GM18498 (cell line): Measurements from ENCODE around the gene SCYL2.
"Not testable (repeated sequence)": the region's sequence is repeated elsewhere in the genome, so short reads cannot be mapped to it uniquely, and the experiment has no call there.

Experiments used
- ATAC-seq: cut with Tn5 transposase; IDR thresholded peaks from one replicate; pipeline ENCODE4 v1.9.1; 2021; ENCODE audit warnings: mild to moderate bottlenecking, moderate library complexity; ENCODE audit not compliant: unreplicated experiment

Gene SCYL2

GRCh38 chr12:100265107-100265506 lies 1.9 kb upstream of the SCYL2 start:
- not testable (repeated sequence) for ATAC-seq

- ATAC-seq: no peak
These were observed 1.0 kb upstream of the SCYL2 start for GRCh38 chr12:100265732-100266584.

DNA sequence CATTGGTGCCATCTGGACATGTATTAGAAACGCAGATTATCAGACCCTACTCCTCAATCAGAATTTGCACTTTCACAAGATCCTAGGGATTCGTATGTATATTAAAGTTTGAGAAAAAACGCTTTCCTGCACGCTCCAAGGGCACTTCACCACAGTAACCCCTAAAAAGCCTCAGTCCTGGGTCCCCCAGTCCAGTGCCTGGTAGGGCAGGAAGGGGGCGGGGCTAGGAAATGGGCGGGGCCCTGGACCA lies 467 bp upstream of the SCYL2 start:
- ATAC-seq: peak; percentile 85

GRCh38 chr12:100267603-100268281 lies 765 bp downstream of the SCYL2 start:
- peak; percentile 17 for ATAC-seq

GRCh38 chr12:100268835-100269564 lies 2.0 kb downstream of the SCYL2 start:
- no peak for ATAC-seq

DNA sequence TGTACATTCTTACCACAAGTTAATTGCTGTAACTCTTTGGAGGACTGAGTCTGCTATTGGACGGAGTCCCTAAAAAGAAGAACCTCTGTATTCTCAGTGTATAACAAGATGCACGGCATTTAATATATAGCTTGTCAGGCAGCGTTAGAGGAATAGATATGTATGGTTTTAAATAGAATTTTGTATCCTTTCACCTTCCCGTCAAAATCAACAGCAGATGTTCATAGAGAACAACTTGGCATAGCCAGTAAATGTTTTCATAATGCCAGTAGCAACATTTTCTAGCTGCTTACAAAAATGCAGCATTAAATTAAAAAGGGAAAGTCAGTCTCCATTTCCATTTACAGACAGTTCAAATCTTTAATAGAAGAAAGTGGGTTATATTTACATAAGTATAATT lies 6.8 kb downstream of the SCYL2 start:
- ATAC-seq: no peak

DNA sequence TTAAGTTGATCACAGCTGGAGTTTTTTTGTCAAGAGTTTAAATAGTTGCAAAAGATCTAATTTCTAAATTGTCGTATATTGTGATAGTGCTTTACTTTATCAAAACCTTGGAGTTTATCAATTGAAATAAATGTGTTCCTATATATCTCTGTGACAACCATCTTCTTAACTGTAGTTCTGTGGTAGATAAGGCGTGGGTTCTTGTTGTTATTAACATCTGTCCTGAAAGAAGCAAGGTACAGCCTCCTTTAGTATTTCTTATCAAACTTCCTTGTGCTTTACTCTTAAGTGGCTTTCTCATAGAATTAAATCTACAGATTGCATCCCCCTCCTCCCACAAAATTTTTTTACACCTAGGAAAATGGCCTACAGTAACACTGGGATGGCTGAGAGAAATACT lies 7.3 kb downstream of the SCYL2 start:
- ATAC-seq: no peak

- ATAC-seq: no peak
These were observed 12.2 kb downstream of the SCYL2 start for GRCh38 chr12:100279159-100279558.

GRCh38 chr12:100279607-100280244 lies 12.7 kb downstream of the SCYL2 start:
- no peak for ATAC-seq

DNA sequence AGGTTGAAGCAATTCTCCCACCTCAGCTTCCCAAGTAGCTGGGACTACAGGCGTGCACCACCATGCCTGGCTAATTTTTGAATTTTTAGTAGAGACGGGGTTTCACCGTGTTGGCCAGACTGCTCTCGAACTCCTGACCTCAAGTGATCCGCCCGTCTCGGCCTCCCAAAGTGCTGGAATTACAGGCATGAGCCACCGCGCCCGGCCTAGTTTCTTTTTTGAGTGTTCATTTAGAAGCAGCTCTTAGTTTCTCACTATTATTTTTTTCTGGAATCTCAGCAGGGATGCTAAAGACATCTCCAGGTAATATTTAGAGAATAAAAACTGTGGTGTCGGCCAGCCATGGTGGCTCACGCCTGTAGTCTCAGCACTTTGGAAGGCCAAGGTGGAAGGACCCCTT lies 17.6 kb downstream of the SCYL2 start:
- not testable (repeated sequence) for ATAC-seq

- ATAC-seq: no peak
These were observed 22.1 kb downstream of the SCYL2 start for GRCh38 chr12:100289038-100289437.

GRCh38 chr12:100290016-100290415 lies 23.0 kb downstream of the SCYL2 start:
- no peak for ATAC-seq

GRCh38 chr12:100293017-100293416 lies 26.0 kb downstream of the SCYL2 start:
- ATAC-seq: no peak

DNA sequence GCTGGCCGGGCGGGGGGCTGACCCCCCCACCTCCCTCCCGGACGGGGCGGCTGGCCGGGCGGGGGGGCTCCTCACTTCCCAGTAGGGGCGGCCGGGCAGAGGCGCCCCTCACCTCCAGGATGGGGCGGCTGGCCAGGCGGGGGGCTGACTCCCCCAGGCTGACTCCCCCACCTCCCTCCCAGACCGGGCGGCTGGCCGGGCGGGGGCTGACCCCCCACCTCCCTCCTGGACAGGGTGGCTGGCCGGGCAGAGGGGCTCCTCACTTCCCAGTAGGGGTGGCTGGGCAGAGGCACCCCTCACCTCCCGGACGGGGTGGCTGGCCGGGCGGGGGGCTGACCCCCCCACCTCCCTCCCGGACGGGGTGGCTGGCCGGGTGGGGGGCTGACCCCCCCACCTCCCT lies 27.4 kb downstream of the SCYL2 start:
- ATAC-seq: not testable (repeated sequence)

DNA sequence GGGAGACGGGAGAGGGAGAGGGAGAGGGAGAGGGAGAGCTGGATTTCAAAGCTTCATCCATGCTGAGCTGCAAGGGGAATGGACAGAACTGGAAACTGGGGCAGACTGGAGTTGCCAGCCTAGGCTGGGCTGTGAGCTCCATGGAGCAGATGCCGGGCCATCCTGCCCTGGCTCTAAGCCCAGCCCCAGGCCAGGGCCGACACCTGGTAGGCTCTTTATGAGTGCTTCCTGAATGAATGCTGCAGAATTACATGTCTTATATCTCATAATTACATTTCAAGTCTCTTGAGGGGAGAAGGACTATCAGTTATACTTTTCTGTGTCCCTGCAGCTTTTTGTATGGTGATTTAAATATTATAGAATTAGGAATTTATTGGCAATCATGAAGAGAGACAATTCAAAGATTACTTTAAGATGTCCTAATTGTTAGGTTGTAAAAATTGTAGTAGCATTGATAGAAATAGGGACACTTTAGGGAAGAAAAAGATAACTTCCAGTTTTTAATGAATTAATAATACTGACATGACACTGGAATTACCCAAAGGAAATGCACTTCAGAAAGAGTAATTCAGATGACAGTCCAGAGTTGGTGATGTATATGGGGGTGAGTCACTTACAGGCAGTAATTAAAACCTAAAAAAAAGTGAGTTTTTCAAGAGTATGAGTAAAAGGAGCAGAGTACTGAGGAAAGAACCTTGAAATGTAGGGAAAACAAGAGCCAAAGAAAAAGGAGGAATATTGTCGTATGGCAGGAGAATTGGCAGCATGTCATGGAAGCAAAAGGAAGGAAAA lies 29.0 kb downstream of the SCYL2 start:
- no peak for ATAC-seq

GRCh38 chr12:100302081-100302480 lies 35.1 kb downstream of the SCYL2 start:
- no peak for ATAC-seq

DNA sequence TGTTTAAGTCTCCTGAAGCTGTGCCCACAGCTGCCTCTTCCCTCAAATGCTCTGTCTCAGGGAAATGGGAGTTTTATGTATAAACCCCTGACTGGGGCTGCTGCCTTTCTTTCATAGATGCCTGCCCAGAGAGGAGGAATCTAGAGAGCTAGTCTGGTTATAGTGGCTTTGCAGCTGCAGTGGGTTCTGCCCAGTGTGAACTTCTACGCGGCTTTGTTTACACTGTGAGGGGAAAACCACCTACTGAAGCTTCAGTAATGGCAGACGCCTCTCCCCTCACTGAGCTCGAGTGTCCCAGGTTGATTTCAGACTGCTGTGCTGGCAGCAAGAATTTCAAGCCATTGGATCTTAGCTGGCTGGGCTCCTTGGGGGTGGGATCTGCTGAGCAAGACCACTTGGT lies 36.9 kb downstream of the SCYL2 start:
- ATAC-seq: no peak

GRCh38 chr12:100304334-100304733 lies 37.4 kb downstream of the SCYL2 start:
- ATAC-seq: not testable (repeated sequence)

DNA sequence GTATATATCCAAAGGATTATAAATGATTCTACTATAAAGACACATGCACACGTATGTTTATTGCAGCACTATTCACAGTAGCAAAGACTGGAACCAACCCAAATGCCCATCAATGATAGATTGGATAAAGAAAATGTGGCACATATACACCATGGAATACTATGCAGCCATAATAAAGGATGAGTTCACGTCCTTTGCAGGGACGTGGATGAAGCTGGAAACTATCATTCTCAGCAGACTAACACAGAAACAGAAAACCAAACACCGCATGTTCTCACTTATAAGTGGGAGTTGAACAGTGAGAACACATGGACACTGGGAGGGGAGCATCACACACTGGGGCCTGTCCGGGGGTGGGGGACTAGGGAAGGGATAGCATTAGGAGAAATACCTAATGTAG lies 41.2 kb downstream of the SCYL2 start:
- not testable (repeated sequence) for ATAC-seq

DNA sequence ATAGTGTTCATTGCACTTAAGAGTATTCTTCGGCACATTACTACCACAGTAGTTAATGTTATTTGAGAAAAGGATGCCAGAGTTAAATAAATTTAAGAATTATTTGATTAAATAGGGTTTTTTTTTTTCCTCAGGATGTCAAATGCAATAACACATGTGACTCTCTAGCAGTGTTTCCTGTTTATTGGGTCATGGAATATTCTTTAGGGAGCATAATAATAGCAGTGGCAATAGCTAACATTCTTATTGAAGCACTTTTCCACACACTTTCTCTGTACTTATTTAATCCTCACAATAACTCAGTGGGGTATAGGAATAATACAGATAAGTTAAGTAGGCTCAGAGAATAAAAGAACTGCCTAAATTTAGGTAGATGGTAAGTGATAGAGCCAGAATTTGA lies 44.3 kb downstream of the SCYL2 start:
- no peak for ATAC-seq

DNA sequence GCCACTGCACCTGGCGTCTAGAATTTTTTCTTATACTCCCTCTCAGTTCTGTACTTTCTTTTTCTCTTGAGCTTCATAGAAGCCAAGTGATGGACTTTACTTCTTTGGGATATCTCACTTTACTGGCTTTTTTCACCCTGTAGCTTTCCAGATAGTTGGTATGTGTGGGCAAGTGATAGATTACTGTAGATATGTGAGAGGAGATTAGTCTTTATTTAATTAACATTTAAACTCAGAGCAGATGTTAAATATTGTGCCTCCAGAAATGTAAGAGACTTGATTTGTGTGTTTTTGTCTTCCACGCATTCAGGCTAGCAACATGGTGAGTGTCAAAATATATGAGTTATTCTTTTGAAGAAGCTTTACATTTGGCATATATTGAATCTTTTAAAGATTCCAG lies 50.4 kb downstream of the SCYL2 start:
- no peak for ATAC-seq
